HG03354 (cell line): ENCODE data around the gene PLXNB3.
"Not testable (repeated sequence)": the region's sequence is repeated elsewhere in the genome, so short reads cannot be mapped to it uniquely, and the experiment has no call there.

Experiments used
- ATAC-seq: cut with Tn5 transposase; IDR thresholded peaks from one replicate; pipeline ENCODE4 v1.9.1; 2021; ENCODE audit warnings: mild to moderate bottlenecking; ENCODE audit not compliant: unreplicated experiment, poor library complexity, severe bottlenecking

Gene PLXNB3

DNA sequence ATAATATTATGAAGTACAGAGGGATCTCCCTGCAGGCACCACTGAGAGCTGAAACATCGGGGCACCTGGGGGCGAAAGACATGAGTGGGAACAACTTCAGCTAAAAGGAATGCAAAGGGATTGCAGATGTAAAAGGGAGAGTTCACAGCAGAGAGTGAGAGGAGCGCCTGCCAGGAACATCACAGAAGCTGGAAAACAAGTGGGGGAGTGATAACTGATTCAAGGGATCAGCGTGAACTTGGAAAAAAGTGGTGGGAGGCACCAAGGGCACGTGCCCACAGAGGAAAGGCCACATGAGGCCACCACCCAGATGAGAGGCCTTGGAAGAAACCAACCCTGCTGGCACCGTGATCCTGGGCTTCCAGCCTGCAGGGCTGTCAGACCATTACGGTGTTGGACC, 15.0 kb upstream of the PLXNB3 start:
- ATAC-seq: not testable (repeated sequence)

DNA sequence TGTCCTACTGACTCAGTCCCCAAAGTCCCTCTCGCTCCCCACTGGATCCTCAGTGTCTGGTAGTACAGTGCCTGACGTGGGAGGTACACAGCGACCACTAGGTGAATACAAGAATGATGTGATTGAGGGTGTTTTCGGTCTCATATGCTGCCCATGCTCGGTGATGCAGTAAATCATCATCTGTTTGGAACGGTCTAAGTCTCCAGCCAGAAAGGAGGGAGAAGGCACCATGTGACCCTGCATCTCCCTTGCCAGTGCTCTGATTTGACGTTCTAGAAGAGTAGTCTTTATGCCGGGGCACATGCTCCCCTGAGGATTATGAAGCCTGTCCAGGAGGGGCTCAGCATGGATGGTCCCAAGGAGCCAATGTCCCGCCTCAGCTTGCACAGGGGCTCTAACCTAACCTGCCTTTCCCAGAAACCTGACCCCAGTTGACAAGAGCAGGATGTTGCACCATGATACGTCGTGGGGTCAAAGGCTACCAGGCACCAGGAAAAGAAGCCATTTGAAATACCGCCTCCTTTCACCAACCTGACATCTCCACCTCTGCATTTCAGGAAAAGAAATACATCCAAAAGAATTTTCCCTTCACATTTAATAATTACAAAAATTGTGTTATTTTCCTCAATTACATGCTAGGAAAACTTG, 13.8 kb upstream of the PLXNB3 start:
- no peak for ATAC-seq

DNA sequence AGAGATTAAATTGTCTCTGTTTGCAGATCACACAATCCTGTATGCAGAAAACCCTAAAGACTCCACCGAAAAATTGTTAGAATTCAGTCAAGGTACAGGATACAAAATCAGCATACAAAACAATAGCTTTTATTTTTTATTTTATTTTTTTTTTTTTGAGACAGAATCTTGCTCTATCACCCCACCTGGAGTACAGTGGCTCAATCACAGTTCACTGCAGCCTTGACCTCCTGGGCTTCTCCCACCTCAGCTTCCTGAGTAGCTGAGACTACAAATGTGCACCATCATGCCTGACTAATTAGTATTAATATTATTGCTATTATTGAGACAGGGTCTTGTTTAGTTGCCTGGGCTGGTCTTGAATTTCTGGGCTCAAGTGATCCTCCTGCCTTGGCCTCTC, 8.9 kb upstream of the PLXNB3 start:
- no peak for ATAC-seq

DNA sequence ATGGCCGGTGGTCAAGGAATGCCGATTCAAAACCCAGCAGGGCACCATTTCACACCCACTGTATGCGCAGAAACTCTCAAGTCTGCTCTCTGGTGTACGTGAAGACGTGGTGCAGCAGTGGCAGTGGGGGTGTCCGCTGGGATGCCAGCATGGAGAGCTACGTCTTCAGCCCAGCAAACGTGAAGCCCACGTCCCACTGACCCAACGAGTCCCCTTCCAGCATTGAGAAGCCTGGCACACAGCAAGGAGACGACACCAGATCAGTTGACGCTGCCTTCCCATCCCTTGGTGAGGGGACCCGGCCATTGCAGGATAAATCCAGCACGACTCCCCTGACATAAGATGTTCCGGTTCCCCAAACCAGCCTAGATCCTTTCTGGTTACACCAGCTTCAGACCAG, 2.2 kb upstream of the PLXNB3 start:
- ATAC-seq: no peak

DNA sequence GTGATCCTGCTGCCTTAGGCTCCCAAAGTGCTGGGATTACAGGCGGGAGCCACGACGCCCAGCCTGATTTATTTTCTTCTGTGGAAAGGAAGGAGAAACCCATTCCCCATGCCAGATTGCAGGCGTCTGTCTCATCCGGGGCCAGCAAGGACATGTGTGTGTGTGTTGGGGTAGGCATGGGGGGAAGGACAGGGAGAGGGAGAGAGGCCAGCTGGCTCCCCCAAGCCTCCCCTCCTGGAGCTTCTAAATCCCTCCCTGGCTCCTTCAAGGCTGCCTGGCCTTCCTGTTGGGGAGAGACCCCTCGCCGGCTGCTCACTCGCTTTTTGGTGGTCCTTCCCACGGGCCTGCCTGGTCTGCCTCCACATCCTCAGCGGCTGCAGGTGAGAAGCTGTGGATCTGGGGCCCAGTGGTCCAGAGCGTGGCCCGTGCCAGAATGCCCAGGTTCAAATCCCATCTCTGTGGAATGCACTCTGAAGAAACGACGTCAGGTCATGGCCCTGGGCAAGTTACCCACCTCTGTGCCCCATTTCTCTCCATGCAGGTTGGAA, 1.3 kb upstream of the PLXNB3 start:
- no peak for ATAC-seq

DNA sequence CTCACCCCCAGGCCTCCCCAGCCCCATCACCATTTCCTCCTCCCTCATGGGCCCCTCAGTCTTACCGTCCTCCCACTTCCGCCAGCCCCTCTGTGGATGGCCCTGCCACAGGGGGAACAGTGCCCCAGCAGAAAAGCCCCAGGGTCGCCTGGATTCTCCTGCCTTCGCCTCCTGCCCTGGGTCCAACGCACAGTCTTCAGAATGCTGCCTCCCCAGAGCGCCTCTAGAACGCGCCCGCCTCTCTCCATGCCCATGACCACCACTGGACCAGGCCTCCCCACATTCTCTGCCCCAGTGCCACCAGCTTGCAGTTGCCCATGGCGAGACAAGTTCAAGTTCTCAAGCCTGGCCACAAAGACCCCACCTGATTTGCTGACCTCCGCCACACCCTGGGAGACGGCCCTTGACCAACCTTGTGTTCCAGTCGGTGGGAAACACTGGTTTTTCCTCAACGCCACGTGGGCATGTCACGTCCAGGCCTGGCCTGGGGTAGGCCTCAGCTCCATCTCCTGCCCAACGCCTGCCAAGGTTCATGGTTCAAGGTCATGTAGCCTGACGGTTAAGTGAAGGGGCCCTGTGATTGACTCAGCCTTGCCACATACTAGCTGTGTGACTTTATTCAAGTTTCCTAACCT, 634 bp upstream of the PLXNB3 start:
- peak; percentile 7 for ATAC-seq

DNA sequence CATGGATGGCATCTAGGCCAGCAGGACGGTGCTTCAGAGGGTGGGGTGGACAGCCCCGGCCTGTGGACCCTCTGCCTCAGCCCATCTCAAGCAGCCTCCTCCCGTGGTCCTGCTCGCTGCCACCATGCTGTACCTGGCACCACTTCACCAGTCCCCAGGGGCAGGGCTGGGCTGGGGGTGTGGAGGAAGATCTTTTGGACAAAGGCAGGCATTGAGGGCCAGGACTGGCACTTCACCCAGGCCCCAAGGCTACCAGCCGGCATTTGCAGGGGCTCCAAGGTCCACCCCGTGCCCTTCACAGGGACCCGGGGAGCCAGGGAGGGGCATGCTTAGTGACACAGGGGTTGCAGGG, 713 bp downstream of the PLXNB3 start:
- ATAC-seq: no peak

DNA sequence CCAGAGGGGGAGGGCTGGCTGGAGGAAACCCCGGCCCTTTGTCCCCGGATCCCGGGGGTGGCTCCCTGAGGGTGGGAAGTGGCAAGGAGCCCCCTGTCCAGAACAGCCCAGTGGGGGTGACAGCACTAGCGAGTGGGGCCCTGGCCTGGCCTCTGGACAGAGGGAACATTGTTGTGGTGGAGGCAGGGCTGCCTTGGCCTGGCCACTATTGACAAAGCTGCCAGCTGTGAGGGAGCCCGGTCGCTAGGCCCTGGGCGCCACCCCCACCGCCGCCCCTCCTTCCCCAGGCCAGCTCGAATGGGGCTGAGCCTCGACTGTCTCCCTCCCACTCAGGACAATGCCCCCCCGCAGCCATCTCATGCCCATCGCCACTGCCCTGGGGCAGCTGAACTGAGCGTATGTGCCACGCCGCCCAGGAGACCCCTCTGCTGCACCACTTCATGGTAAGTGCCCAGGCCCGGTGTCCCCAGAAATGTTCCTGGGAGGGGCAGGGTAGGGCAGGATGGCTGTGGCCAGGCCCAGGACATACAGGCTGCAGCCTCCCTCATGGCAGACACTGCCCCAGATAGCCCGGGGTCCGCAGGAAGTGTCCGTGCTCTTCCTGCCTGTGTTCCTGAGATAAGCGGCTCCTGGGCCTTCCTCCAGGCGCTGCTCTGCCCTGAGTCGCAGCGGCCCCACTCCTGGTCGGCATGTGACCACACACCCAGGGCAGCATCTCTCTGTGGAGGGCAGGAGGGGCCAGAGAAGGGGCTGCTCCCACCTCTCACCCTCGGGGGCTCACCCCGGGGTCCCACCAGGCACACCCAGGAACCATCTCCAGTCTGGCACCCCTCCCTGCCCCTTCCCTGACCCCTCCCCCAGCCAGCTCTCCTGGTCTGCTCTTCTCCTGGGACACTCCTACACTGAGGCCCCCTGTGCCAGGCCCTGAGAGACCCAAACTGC, 1.4 kb downstream of the PLXNB3 start:
- no peak for ATAC-seq

DNA sequence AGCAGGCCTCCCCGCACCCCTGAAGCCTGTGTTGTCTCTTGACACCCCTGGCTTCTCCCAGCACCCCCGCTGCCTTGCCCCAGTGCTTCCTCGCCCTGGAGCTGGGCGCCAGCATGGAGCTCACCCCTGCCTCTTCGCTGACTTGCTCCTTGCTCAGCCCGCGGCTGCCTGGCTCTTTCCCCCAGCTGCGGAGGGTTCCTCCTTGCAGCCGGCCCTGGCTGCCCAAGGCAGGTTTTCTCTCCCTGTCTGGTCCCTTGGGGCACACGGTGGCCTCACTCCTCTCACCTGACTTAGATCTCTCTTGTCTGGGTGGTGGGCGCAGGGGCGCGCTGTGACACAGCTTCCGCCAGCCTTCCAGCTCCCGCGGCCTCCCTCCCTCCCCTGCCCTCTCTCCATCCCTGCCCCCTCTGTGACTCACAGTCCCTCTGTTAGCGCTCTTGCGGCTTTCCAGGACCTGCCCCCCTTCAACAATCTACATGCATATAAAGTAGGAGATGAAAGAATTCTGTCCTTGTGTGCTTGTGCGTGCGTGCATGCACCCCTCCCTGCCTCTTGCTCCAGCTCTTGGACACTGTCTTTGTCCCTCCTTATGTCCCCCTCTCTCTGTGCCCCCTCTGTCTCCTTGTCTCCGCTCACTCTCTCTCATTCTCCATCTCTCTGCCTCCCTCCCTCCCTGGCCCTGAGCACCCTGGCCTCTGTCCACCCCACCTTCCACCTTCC, 2.2 kb downstream of the PLXNB3 start:
- no peak for ATAC-seq

DNA sequence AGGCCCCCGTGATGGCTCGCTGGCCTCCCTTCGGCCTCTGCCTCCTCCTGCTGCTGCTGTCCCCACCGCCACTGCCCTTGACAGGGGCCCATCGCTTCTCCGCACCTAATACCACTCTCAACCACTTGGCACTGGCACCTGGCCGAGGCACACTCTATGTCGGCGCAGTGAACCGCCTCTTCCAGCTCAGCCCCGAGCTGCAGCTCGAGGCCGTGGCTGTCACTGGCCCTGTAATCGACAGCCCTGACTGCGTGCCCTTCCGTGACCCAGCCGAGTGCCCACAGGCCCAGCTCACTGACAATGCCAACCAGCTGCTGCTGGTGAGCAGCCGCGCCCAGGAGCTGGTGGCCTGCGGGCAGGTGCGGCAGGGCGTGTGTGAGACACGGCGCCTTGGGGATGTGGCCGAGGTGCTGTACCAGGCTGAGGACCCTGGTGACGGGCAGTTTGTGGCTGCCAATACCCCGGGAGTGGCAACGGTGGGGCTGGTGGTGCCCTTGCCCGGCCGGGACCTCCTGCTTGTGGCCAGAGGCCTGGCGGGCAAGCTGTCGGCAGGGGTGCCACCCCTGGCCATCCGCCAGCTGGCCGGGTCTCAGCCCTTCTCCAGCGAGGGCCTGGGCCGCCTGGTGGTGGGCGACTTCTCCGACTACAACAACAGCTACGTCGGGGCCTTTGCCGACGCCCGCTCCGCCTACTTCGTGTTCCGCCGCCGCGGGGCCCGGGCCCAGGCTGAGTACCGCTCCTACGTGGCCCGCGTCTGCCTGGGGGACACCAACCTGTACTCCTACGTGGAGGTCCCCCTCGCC, 3.0 kb downstream of the PLXNB3 start:
- no peak for ATAC-seq

DNA sequence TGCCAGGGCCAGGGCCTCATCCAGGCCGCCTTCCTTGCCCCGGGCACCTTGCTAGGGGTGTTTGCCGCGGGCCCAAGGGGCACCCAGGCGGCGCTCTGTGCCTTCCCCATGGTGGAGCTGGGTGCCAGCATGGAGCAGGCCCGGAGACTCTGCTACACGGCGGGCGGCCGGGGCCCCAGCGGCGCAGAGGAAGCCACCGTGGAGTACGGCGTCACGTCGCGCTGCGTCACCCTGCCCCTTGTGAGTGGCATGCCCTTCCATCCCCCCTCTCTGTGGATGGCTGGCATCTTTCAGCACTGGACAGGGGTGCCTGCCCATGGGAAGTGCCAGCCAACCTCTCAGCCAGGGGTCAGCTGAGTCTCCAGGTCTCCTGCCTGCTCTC, 3.6 kb downstream of the PLXNB3 start:
- ATAC-seq: no peak

DNA sequence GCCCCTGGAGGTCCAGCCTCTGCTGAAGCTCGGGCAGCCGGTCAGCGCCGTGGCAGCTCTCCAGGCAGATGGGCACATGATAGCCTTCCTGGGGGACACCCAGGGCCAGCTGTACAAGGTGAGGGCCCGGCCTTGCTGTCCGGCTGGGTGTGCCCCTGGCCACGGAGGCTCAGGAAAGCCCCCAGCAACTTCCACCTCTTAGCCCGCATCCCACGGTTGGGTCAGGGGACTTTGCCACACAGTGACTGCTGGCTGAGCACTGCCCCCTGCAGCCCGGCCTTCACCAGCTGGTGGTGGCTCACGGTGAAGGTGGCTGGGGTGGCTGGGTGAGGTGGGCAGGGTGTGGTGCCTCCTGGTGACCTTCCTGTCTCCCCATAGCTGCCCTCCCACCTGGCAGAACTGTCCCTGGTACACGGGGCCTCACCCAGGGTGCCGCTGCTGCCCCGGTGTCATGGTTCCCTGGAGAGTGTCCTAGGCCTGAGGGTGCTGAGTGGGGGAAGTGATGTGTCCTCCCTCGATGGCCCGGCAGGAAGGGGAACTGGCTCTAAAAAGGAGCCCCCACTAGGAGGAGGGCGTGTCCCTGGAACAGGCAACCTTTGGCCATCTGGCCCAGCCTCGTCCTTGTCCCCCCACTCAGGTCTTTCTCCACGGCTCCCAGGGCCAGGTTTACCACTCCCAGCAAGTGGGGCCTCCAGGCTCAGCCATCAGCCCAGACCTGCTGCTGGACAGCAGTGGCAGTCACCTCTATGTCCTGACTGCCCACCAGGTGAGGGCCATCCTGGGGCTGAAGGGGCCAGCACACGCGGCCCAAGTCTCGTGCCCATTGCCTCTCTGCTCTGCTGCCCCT, 4.5 kb downstream of the PLXNB3 start:
- no peak for ATAC-seq

DNA sequence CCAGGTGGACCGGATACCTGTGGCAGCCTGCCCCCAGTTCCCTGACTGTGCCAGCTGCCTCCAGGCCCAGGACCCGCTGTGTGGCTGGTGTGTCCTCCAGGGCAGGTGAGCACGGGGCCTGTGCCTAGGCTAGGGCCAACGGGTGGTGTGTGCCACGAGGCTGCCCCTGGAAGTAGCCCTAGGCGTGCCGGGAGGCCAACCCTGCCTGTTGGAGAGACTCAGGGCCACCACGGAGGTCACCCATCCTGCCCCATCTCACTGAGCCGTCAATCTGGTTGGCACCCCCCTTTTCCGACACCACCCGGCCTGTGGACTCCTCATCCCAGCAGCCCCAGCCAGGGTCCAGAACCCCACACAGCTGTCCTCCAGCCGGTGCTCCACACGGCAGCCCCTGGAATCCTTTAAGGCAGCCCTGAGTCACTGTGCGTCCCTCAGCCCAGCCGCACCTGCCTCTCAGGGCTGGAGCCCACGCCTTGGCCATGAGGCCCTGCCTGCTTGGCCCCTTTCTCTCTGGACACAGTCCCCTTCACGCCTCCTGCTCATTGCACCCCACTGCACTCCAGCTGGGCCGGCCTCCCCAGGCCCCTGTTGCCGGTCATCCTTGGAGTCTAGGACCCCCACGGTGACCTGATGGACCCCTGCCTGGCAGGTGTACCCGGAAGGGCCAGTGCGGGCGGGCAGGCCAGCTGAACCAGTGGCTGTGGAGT, 5.3 kb downstream of the PLXNB3 start:
- no peak for ATAC-seq

DNA sequence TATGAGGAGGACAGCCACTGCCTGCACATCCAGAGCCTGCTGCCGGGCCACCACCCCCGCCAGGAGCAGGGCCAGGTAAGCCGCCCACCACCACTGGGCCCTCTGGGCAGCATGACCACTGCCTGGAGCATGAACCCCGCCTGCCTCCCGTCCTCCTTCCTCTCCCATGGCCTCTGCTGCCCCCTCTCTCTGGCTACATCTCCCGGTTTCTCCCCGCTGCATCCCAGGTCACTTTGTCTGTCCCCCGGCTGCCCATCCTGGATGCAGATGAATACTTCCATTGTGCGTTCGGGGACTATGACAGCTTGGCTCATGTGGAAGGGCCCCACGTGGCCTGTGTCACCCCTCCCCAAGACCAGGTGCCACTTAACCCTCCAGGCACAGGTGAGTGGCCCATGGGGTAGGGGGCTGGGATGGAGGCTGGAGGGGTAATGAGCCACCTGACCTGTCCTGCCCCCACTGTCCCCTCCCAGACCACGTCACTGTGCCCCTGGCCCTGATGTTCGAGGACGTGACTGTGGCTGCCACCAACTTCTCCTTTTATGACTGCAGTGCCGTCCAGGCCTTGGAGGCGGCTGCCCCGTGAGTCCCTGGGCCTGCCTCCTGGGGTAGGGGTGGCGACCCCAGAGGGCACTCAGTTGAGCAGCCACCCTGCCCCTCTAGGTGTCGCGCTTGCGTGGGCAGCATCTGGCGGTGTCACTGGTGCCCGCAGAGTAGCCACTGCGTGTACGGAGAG, 6.0 kb downstream of the PLXNB3 start:
- ATAC-seq: no peak

DNA sequence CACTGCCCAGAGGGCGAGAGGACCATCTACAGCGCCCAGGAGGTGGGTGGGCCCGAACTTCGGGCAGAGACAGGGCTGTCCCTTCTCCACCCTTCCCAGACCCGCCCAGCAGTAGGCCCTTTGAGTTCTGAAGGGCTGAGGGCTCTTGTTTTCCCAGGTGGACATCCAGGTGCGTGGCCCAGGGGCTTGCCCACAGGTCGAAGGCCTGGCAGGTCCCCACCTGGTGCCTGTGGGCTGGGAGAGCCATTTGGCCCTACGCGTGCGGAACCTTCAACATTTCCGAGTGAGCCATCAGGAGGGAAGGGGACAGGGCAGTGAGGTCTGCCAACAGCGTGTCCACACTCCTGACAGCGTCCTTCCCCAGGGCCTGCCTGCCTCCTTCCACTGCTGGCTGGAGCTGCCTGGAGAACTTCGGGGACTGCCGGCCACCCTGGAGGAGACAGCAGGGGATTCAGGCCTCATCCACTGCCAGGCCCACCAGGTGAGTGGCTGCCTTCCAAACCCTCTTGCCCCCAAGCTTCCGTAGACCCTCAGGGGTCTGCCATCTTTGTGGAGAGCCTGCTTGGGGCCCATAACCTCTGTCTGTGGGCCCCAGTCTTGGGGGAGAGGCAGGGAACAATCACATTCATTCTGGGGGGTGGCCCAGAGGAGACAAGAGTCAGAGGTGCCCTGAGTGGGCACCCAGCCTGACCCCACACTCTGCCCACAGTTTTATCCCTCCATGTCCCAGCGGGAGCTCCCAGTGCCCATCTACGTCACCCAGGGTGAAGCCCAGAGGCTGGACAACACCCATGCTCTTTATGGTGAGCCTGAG, 6.8 kb downstream of the PLXNB3 start:
- no peak for ATAC-seq
